MG63 (cell line): ENCODE data around the gene FAAP20. TPM values are rescaled to one million over a fixed set of nuclear protein-coding genes. Genes with fewer than 3 reads are reported as not detected.

ENCODE experiments used
- DNase-seq: peaks from one replicate; pipeline ENCODE4 v3.0.0-alpha.2; 2020
- H3K27me3 ChIP-seq: fragments of 250-450 bp; sonication (Bioruptor Pico); 2 replicates; pipeline ENCODE4 v1.5.1; 2020; ENCODE audit warnings: mild to moderate bottlenecking, moderate library complexity
- H3K36me3 ChIP-seq: fragments of 250-450 bp; sonication (Bioruptor Pico); 2 replicates; pipeline ENCODE4 v1.5.1; 2020; ENCODE audit warnings: mild to moderate bottlenecking, moderate library complexity
- H3K4me3 ChIP-seq: fragments of 250-450 bp; sonication (Bioruptor Pico); 2 replicates; pipeline ENCODE4 v1.5.1; 2020; ENCODE audit warnings: mild to moderate bottlenecking, moderate library complexity
- H3K9me3 ChIP-seq: fragments of 250-450 bp; sonication (Bioruptor Pico); 2 replicates; pipeline ENCODE4 v1.5.1; 2020; ENCODE audit warnings: mild to moderate bottlenecking, moderate library complexity
- total RNA-seq: library from RNA; depleted of rRNA; stranded (reverse); fragments of >200 nt; shearing (Covaris generic); gene quantifications from 2 replicates; pipeline ENCODE4 v1.2.3, GENCODE V29; 2014; ENCODE audit warnings: low replicate concordance

FAAP20 gene
- total RNA-seq, 1 experiment from 2014 or later, result 75.0 TPM

GRCh38 chr1:2203671-2204414, 9.3 kb upstream of the FAAP20 start:
- peak overlapping the region; percentile 48 for H3K4me3 ChIP-seq
- H3K9me3 ChIP-seq, result no peaks in the 10 kb centered on the region
- H3K36me3 ChIP-seq, result no peaks in the 10 kb centered on the region
- no peak for DNase-seq
- H3K27me3 ChIP-seq, result no peaks in the 10 kb centered on the region

DNA sequence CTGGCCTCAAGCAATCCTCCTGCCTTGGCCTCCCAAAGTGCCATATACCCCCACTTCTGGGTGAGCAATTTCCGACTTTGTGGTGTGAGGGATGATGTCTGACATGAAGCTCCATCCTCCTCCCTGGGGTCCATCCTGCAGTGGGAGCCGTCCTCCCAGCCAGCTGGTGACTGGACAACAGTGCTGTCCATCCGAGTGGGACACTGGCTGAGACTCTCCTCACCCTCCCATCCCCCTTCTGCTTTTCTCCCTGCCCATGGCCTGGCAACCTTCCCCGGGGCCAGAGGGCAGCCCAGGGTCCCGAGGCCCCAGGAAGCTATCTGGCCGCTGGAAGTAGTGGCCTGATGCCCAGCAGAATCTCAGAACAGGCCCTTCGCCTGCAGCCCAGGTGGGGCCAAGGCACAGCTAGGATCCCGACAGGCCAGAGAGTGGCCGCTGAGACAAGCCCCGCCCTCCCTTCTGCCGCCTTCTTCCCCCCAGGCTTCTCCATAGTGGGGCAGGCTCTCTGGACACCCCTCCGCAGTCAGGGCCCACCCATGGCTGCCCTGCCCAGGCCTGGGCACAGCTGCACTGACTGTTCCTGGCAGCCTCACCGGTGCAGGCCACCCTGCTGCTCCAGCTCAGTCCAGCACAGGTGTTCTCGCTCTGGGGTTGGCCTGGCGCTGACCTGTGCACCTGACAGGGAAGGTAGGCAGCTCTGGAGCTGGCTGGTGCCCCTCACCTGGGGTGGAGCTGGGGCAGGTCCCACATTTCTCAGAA, 8.4 kb upstream of the FAAP20 start:
- no peak overlapping the region for H3K4me3 ChIP-seq
- no peaks in the 10 kb centered on the region for H3K27me3 ChIP-seq
- DNase-seq, result no peak
- H3K9me3 ChIP-seq, result no peaks in the 10 kb centered on the region
- no peaks in the 10 kb centered on the region for H3K36me3 ChIP-seq

GRCh38 chr1:2202008-2202575, 7.5 kb upstream of the FAAP20 start:
- H3K36me3 ChIP-seq, result no peaks in the 10 kb centered on the region
- H3K27me3 ChIP-seq, result no peaks in the 10 kb centered on the region
- DNase-seq, result no peak
- H3K9me3 ChIP-seq, result no peaks in the 10 kb centered on the region
- H3K4me3 ChIP-seq, result no peak overlapping the region

DNA sequence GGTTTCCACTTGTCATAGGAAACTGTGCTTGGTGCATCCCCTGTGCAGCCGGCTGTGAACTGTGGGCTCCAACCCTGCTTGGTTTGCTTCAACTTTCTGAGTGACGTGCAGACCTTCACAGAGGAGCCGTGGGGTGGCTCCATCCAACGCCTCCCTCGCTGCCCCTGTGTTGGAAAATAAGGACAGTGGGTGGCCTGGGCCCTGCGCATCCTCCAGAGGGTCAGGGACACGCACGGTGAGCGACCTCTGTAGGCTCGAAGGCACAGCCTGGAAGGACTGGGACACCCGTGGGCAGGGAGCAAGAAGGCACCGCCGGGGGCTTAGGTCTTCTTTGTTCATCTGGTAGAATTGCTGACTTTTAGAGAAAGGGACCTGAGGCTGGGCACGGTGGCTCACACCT, 6.5 kb upstream of the FAAP20 start:
- DNase-seq, result no peak
- H3K27me3 ChIP-seq, result no peaks in the 10 kb centered on the region
- H3K4me3 ChIP-seq, result no peak overlapping the region
- no peaks in the 10 kb centered on the region for H3K9me3 ChIP-seq
- no peaks in the 10 kb centered on the region for H3K36me3 ChIP-seq

DNA sequence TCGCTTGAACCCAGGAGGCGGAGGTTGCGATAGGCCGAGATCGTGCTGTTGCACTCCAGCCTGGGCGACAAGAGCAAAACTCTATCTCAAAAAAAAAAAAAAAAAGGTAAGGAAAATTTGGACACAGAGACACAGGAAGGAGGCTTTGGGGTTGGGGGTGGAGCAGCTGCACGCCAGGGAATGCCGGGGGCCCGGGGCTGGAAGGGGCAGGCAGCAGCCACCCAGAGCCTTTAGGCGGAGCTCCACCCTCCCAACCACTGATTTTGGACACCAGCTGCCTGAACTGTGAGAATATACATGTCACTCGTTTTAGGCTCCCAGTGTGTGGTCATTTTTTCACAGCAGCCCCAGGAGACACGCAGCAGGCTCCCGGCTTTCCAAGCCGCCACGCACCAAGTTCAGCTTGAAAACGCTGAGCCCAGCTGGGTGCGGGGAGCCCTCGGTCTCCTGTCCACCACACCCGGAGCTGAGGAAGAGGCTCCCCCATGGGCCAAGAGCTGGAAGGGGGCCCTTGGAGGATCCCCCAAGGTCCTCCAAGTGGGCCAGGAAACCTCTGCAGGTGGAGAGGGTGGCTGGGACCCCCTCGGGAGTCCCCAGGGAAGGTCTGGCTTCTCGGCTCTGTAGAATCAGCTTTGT, 5.9 kb upstream of the FAAP20 start:
- no peak for DNase-seq
- Histone ChIP-seq H3K36me3 (no peaks in the 10 kb centered on the region), H3K27me3 (no peaks in the 10 kb centered on the region), H3K4me3 (no peak overlapping the region), H3K9me3 (no peaks in the 10 kb centered on the region)

GRCh38 chr1:2199042-2199810, 4.7 kb upstream of the FAAP20 start:
- H3K9me3 ChIP-seq, result no peaks in the 10 kb centered on the region

DNA sequence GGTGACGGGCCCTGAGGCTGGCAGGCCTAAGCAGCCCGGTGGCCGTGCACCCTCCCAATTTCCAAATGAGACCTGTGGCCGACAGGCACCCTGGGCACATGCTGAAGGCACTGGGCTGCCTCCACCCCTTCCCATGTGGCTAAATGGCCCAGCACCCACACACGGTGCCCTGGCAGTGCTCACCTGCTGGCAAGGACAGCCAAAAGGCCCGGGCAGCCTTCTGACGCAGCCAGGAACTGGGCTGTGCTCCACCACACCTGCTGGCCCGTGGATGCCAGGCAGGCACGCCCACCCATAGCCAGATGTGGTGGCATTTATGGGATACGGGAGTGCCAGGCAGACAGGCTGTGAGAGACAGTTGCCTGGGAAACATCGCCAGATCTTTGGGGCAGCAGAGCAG, 4.0 kb upstream of the FAAP20 start:
- Histone ChIP-seq H3K9me3 (no peaks in the 10 kb centered on the region), H3K27me3 (no peaks in the 10 kb centered on the region), H3K4me3 (peak overlapping the region; percentile 50)

More at GRCh38 chr1:2199042-2199810, 4.7 kb upstream of the FAAP20 start:
- peak overlapping the region; percentile 50 for H3K4me3 ChIP-seq
- no peaks in the 10 kb centered on the region for H3K36me3 ChIP-seq
- DNase-seq, result peak; percentile 95
- no peaks in the 10 kb centered on the region for H3K27me3 ChIP-seq

DNA sequence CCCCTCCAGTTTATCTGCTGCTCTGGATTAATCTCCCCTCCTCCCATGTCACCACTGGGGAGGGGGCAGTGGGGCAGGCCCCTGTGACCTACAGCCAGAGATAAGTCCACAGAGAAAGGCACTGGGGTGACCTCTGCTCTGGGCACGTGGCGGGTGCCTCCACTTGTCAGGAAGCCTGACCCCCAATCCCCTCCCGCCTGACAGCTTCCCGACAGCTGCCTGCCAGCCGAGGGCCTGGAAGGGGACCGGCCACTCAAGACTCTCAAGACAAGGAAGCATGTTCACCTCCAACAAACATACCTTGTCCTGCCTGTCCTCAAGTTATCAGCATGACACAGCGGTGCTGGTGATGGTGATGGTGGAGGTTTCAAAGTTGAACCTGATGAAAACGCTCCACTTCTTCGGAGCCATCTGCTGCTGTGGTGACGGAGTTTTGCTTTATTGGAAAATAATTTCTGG, 3.2 kb upstream of the FAAP20 start:
- Histone ChIP-seq H3K4me3 (no peak overlapping the region), H3K36me3 (peaks cover 3% of the 10 kb centered on the region), H3K9me3 (no peaks in the 10 kb centered on the region), H3K27me3 (no peaks in the 10 kb centered on the region)
- no peak for DNase-seq

More for the DNA sequence above, 4.0 kb upstream of the FAAP20 start:
- no peaks in the 10 kb centered on the region for H3K36me3 ChIP-seq
- DNase-seq, result no peak

DNA sequence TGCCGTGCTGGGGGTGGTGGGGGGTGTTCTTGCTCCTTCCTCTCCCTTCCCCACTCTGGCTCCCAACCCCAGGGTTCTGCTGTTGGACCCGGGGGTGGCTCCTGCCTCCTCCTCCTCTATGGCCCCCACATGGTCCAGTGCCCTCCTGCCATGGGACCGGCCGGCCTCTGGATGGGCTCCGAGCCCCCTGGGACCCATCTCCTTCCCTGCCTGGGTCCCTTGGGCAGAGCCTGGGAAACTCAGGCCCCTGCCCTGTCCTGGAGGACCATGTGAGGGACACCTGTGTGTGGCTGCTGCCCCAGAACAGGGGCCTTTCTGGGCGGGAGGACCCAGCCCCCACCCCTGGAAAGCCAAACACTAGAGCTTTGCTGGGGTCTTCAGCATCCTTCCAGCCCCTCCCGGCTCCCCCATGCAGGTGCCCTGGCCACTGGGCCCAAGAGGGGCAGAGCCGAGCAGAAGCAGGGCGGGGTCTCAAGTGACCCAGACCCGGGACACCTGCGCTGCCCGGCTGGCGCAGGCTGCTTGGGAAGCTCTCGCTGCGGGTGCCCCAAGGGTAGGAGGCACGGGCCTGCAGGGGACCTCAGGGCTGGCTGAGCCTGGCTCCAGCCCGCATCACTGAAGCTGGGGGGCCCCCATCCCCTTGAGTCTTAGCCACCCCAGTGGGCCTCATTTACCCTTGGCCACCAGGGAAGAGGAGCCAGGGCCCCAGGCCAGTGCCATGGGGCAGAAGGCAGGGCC, 2.5 kb upstream of the FAAP20 start:
- Histone ChIP-seq H3K36me3 (peaks cover 3% of the 10 kb centered on the region), H3K9me3 (no peaks in the 10 kb centered on the region), H3K4me3 (no peak overlapping the region), H3K27me3 (no peaks in the 10 kb centered on the region)
- DNase-seq, result no peak

GRCh38 chr1:2195785-2196184, 1.2 kb upstream of the FAAP20 start:
- H3K27me3 ChIP-seq, result no peaks in the 10 kb centered on the region
- no peak for DNase-seq
- H3K4me3 ChIP-seq, result no peak overlapping the region
- H3K36me3 ChIP-seq, result peaks cover 5% of the 10 kb centered on the region
- no peaks in the 10 kb centered on the region for H3K9me3 ChIP-seq

GRCh38 chr1:2194898-2195673, 514 bp upstream of the FAAP20 start:
- H3K4me3 ChIP-seq, result peak overlapping the region; percentile 80
- DNase-seq, result peak; percentile 89
- H3K27me3 ChIP-seq, result no peaks in the 10 kb centered on the region
- H3K9me3 ChIP-seq, result no peaks in the 10 kb centered on the region
- peaks cover 5% of the 10 kb centered on the region for H3K36me3 ChIP-seq

GRCh38 chr1:2193514-2194281, 874 bp downstream of the FAAP20 start:
- DNase-seq, result no peak
- Histone ChIP-seq H3K9me3 (no peaks in the 10 kb centered on the region), H3K27me3 (no peaks in the 10 kb centered on the region), H3K4me3 (peak overlapping the region; percentile 30), H3K36me3 (peaks cover 5% of the 10 kb centered on the region)

DNA sequence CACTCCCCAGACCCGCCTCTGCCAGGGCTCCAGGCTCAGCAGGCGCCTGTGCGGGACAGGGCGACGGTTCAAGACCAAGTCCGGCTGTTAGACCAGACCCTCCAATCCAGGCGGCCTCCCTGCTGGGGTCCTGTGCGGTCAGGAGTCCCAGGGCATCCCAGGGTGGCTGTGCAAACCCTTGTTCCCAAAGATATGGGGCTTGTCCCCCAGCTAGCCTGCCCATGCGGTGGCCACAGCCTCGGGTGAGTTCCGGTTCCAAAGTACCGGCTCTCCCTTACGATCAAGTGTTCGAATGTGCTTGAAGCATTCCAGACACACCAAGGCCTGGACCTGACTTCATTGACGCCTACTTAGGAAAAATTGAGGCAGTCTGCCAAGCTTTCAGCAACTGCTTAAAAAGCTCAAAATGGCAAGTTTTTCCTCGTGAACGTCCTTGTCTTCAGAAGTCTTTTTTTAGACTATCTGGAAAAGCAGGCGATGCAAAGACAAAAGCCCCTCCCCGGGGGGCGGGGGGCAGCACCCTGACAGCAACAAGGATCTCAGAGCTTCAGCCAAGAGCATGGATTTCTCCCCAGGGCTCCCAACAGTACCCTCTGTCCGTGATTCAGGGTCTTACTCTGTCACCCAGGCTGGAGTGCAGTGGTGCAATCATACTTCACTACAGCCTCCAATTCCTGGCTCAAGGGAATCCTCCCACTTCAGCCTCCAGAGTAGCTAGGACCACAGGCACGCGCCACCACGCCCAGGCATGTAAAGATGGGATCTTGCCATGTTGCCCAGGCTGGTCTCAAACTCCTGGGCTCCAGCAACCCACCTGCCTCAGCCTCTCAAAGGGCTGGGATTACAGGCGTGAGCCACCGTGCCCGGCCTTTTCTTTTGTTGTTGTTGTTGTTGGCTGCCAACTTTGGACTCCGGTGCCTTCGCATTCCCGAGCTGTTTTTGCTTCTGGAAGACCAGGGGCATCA, 2.3 kb downstream of the FAAP20 start:
- peaks cover 5% of the 10 kb centered on the region for H3K36me3 ChIP-seq
- H3K27me3 ChIP-seq, result no peaks in the 10 kb centered on the region
- DNase-seq, result no peak
- H3K9me3 ChIP-seq, result no peaks in the 10 kb centered on the region
- no peak overlapping the region for H3K4me3 ChIP-seq
